GM21423 (cell line): ENCODE measurements around the gene PTGES3.

Source experiments
- ATAC-seq: cut with Tn5 transposase; IDR thresholded peaks from one replicate; pipeline ENCODE4 v1.9.1; 2021; ENCODE audit warnings: mild to moderate bottlenecking, moderate library complexity; ENCODE audit not compliant: unreplicated experiment

Gene PTGES3

DNA sequence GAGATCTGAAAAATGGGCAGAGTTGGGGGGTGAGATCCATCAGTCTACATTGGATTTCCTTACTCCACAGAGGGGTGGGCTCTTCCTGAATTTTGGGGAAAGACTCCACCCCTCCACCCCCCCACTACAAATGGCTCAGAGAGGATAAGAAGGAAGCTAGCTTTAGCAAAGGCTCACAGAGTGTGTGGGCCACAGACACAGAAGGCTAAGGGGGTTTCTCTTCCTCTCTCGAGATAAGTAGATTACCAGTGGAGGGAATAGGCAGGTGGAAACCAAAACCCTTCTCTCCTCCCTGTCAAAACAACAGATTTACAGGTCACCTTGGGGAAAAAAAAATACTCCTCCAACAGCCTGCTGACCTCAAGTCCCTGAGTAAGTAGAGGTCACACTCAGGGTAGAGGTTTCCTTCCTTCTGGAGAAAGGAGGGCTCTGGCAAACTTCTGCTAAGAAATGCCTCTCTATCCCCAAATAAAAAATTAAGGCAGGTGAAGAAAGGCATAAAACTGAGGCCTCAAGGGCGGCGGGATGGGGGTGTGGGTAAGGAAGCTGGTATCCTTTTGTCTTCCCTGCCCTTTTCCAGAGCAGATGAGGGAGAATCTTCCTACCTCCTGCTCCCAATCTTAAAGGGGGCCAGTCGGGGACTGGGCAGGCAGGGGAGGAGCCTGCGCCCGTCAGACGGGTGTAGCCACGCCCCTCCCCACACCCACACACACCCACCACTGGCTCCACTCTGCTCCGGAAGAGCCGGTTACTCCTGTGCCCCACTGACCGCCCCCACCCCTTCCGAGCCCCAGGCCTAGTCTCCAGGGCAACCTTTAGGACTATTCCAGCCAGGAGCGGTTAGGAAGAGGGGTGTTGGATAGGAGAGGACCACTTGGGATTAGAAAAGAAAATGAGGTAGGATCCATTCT is 56.0 kb downstream of the PTGES3 start:
- ATAC-seq, result no peak

GRCh38 chr12:56630180-56630632 is 57.9 kb downstream of the PTGES3 start, which contains the start of gene BAZ2A:
Gene BAZ2A, minus strand, starts transcription at chr12:56630326. Its CDS starts 12,796 bp downstream, at chr12:56617530.
- ATAC-seq, result peak; percentile 52

- ATAC-seq, result peak; percentile 6
Observed at GRCh38 chr12:56629459-56630179, 58.5 kb downstream of the PTGES3 start.

DNA sequence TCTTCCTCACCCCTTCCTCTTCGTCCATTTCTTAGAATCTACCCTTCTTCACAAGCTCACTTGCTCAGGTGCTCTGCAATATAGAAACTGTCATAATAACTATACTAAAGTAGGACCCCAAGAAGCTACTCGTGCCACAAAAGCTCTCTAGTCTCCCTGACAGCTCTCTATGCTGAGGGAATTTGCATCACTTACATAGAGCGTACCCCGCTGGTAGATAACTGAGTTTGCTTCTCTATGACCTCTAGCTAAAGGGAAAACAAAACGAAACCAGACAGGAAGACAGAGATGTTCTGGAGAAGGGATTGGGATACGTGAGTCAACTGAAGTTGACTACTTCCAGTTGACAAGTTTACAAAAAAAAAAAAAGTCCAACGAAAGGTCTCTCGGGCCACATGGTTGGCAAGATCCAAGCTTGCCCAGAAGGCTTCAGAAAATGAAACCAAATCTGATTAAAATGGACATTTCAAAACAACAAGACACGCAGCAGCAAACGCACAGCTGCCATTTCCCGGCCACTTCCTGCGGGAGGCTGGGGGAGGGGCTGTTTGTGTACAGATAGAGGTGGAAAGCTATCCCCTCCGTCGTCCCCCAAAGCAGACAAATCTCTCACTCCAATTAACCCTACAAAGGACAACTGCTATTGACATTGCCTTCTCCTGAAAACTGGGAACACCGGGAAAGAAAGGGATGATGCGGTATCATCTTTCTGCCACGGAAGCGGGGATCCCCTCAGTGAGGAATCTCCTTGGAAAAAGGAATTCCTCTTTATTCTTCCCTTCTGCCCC is 59.2 kb downstream of the PTGES3 start:
- no peak for ATAC-seq

DNA sequence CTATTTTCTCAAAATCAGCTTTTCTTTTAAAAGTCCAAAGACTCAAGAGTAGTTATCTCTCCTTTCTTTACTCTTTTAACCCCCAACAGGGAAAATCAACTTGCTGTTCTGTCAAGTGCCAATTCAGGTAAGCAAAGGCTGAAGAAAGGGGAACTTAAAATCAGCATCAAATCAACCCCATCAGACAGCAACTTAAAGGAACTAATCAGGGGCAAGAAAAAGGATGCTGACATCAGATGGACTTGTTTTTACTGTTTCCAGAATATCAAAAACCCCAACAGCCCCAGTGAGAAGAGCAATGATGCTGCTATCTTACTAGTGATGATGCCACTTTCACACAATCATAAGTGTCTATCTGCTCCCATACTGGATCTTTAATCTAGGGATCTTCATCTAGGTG is 61.4 kb downstream of the PTGES3 start:
- ATAC-seq, result no peak

DNA sequence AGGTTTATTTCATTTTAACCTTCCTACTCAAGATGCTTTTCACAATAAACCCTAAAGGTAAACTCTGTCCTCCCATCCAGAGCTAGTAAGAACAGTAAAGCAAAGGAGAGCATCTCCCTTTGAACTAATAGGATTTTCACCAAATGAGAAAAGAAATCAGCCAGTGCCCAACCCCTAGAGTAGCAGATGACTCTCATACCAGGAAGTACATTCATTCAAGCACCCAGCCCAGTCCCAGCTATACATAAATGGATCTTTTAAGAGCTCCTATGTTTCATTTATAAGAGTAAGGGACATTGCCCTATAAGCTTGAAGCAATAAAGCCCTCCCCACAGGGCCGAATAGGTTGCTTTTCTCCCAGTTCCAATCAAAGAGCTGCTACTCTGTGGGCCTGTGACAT is 65.5 kb downstream of the PTGES3 start:
- ATAC-seq, result no peak

DNA sequence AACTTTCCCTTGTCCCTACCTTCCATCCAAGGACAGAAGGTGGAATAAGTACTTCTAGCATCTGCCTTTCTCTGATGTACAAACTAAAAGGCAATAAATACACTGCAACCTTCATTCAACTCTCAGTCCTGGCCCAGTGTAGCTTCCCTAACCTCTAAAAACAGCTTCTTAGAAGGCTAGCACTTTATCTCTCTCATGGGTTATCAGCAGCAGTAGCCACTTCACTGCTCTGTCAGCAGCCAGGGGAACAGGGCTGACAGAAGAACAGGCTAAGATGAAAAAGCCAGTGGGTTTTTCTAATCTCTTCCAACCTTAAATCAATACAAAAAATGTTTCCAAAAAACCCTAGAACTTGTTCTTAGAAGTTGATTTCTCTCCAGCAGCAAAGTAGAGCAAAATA is 71.2 kb downstream of the PTGES3 start:
- ATAC-seq, result no peak

- no peak for ATAC-seq
Observed at GRCh38 chr12:56616244-56616643, 71.8 kb downstream of the PTGES3 start.

DNA sequence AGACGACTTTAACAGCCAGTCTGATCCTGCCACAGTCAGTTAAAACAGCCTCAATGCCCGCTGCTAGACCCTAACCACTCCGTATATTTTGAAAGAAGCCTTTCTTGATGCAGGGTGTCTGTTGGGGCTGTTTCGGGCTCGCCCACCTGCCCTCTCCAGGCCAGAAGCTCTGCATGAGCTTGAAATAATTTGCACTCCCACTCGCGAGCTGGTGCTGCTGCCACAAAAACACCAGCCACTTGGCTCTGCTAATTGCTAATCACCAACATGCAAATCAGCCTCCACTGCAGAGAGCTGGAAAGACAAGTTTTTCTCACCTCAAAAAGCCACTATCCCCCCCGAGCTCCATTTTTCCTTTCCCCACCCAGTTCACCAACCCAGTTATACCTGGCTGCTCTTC is 73.5 kb downstream of the PTGES3 start:
- ATAC-seq, result no peak
